ENCODE measurements around the gene SPRYD3.

DNA sequence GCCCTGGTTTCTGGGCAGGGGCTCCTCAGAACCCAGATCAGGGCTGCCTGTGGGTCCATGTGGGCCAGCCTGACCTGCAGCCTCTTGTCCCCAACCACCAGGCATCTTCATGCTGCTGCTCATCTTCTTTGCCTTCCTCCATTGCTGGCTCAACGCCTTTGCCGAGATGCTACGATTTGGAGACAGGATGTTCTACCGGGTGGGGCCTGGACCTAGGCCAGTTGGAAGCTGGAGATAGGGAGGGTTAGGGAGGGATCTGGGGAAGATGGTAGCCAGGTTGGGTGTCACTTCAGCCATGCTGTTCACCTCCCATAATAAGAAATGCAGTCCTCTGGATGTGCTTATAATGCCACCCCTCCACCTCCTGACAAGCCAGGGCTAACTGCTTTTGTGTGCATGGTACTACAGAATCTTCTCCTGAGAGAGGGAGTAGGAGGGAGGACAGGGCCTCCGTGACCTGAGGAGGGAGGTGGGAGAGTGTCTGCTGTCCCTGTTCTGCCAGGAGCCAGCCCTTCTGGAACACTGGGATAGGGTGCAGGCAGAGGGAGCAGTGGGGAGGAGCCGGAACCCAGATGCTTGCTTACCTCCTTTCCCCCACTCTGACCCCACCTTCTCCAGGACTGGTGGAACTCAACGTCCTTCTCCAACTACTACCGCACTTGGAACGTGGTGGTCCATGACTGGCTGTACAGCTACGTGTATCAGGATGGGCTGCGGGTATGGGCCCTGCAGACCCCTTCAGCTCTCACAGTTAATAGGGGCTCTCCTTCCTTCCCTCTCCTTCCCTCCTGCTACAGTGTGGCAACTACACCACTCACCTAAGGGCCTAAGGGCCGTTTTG is 41.7 kb upstream of the SPRYD3 start:
- TF ChIP-seq, protein P1, sequence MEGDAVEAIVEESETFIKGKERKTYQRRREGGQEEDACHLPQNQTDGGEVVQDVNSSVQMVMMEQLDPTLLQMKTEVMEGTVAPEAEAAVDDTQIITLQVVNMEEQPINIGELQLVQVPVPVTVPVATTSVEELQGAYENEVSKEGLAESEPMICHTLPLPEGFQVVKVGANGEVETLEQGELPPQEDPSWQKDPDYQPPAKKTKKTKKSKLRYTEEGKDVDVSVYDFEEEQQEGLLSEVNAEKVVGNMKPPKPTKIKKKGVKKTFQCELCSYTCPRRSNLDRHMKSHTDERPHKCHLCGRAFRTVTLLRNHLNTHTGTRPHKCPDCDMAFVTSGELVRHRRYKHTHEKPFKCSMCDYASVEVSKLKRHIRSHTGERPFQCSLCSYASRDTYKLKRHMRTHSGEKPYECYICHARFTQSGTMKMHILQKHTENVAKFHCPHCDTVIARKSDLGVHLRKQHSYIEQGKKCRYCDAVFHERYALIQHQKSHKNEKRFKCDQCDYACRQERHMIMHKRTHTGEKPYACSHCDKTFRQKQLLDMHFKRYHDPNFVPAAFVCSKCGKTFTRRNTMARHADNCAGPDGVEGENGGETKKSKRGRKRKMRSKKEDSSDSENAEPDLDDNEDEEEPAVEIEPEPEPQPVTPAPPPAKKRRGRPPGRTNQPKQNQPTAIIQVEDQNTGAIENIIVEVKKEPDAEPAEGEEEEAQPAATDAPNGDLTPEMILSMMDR (IDR thresholded peaks at IDR 0.05): no peak
- TF ChIP-seq POLR2A (IDR thresholded peaks at IDR 0.05): no peak

All from heart left ventricle (tissue), 13 donors.